H1 (cell line): ENCODE results near the gene PCBP4. TPM values are rescaled to one million over a fixed set of nuclear protein-coding genes. Genes with fewer than 3 reads are reported as not detected.

Source experiments
- CTCF ChIA-PET: fragments of 300-600 bp; sonication (Branson Sonifier 250); formaldehyde crosslinking; loops from one replicate; lab custom pipeline; 2021; ENCODE audit not compliant: partially characterized antibody; lab: Charles Lee
- POLR2A ChIA-PET: fragments of 300-600 bp; sonication (Branson Sonifier 250); formaldehyde crosslinking; loops from one replicate; lab custom pipeline; 2021; ENCODE audit warnings: inconsistent platforms; ENCODE audit not compliant: partially characterized antibody; lab: Charles Lee
- DNase-seq, 2 experiments: peaks; one replicate each; pipeline versions ENCODE4 v3.0.0 to v3.0.0-alpha.2; 2010 to 2022; ENCODE audit warnings: low spot score in 2 of 2, low read depth in 1 of 2, mixed read lengths in 1 of 2
- FAIRE-seq: peaks from 2 replicates; lab custom pipeline; 2011; peaks lifted over from hg19 to GRCh38; lab: Jason Lieb, UNC
- H2AFZ ChIP-seq: 2 replicates; pipeline ENCODE4 v1.8.1; 2012; ENCODE audit warnings: low read length, inconsistent platforms
- H2AK5ac ChIP-seq: 2 replicates; pipeline ENCODE4 v1.6.1; 2013; ENCODE audit warnings: low read depth, low read length
- H2BK120ac ChIP-seq: replicated peaks from 2 replicates; pipeline ENCODE3; 2013; ENCODE audit warnings: low read depth, low read length, inconsistent platforms
- H2BK12ac ChIP-seq: 2 replicates; pipeline ENCODE4 v1.6.1; 2013; ENCODE audit warnings: low read depth, low read length
- H2BK15ac ChIP-seq: 2 replicates; pipeline ENCODE4 v1.6.1; 2013; ENCODE audit warnings: low read length
- H2BK20ac ChIP-seq: 2 replicates; pipeline ENCODE4 v1.6.1; 2013; ENCODE audit warnings: low read length
- H2BK5ac ChIP-seq: 2 replicates; pipeline ENCODE4 v1.6.1; 2013; ENCODE audit warnings: low read depth, low read length
- H3K14ac ChIP-seq: 2 replicates; pipeline ENCODE4 v1.6.1; 2013; ENCODE audit warnings: inconsistent platforms; ENCODE audit not compliant: insufficient read length
- H3K18ac ChIP-seq: 2 replicates; pipeline ENCODE4 v1.6.1; 2013; ENCODE audit warnings: low read length; ENCODE audit errors: extremely low read depth
- H3K23ac ChIP-seq: 2 replicates; pipeline ENCODE4 v1.6.1; 2013; ENCODE audit warnings: inconsistent platforms; ENCODE audit not compliant: insufficient read length
- H3K23me2 ChIP-seq: 2 replicates; pipeline ENCODE4 v1.6.1; 2013; ENCODE audit warnings: low read depth, low read length
- H3K27ac ChIP-seq: 2 replicates; pipeline ENCODE4 v1.6.1; 2011; ENCODE audit warnings: low read depth, low read length, inconsistent platforms
- H3K27me3 ChIP-seq, 4 experiments: replicated peaks in 1 of 4; 1 replicate in 1 of 4; 2 replicates in 3 of 4; pipeline versions ENCODE4 v1.6.1 to v1.8.1; 2011 to 2013; ENCODE audit warnings: low read length in 3 of 4, mild to moderate bottlenecking in 3 of 4, inconsistent platforms in 2 of 4, mixed read lengths in 2 of 4, moderate library complexity in 1 of 4; ENCODE audit not compliant: control insufficient read depth in 3 of 4, insufficient read depth in 3 of 4; ENCODE audit errors: extremely low read depth in 1 of 4
- H3K36me3 ChIP-seq, 4 experiments: 2 replicates each; pipeline versions ENCODE4 v1.6.1 to v1.8.1; 2011 to 2013; ENCODE audit warnings: mild to moderate bottlenecking in 4 of 4, low read length in 3 of 4, moderate library complexity in 2 of 4, control low read depth in 1 of 4, inconsistent platforms in 1 of 4; ENCODE audit not compliant: insufficient read depth in 4 of 4, control insufficient read depth in 2 of 4
- H3K4ac ChIP-seq: replicated peaks from 2 replicates; pipeline ENCODE3; 2013; ENCODE audit warnings: low read length, low read depth, mixed read lengths, inconsistent platforms; ENCODE audit not compliant: insufficient read length
- H3K4me1 ChIP-seq, 4 experiments: replicated peaks in 1 of 4; 1 replicate in 1 of 4; 2 replicates in 3 of 4; pipeline versions ENCODE4 v1.6.1 to v1.8.1; 2011 to 2013; ENCODE audit warnings: low read length in 3 of 4, inconsistent platforms in 2 of 4, mixed read lengths in 1 of 4; ENCODE audit not compliant: insufficient read depth in 4 of 4, control insufficient read depth in 3 of 4
- H3K4me2 ChIP-seq, 2 experiments: 2 replicates each; pipeline versions ENCODE4 v1.6.1 to v1.8.1; 2011 to 2013; ENCODE audit warnings: low read depth in 2 of 2, low read length in 2 of 2, control low read depth in 1 of 2, inconsistent platforms in 1 of 2, mild to moderate bottlenecking in 1 of 2; ENCODE audit not compliant: insufficient read depth in 1 of 2
- H3K4me3 ChIP-seq, 4 experiments: fragments of 200-600, 300-600 bp in 1 of 4; sonication (generic), shearing (Covaris generic), sonication (Bioruptor Twin) in 1 of 4; 2 replicates each; pipeline versions ENCODE4 v1.5.1 to v1.8.1; 2011 to 2016; ENCODE audit warnings: low read length in 4 of 4, low read depth in 3 of 4, control low read depth in 2 of 4, inconsistent platforms in 2 of 4, mild to moderate bottlenecking in 2 of 4, mixed read lengths in 1 of 4, moderate library complexity in 1 of 4; ENCODE audit not compliant: insufficient read depth in 2 of 4; ENCODE audit errors: extremely low read depth in 1 of 4
- H3K56ac ChIP-seq: replicated peaks from 2 replicates; pipeline ENCODE3; 2013; ENCODE audit warnings: low read depth, mild to moderate bottlenecking, mixed read lengths, low read length, inconsistent platforms; ENCODE audit not compliant: insufficient read length
- H3K79me1 ChIP-seq: 2 replicates; pipeline ENCODE4 v1.6.1; 2013; ENCODE audit warnings: low read depth, low read length, control low read depth
- H3K79me2 ChIP-seq, 2 experiments: 2 replicates each; pipeline versions ENCODE4 v1.6.1 to v1.8.1; 2012 to 2013; ENCODE audit warnings: low read length in 2 of 2, mild to moderate bottlenecking in 2 of 2, inconsistent platforms in 1 of 2; ENCODE audit not compliant: insufficient read depth in 2 of 2, control insufficient read depth in 1 of 2
- H3K9ac ChIP-seq, 4 experiments: replicated peaks in 1 of 4; 1 replicate in 1 of 4; 2 replicates in 3 of 4; pipeline versions ENCODE4 v1.6.1 to v1.8.1; 2011 to 2013; ENCODE audit warnings: low read depth in 3 of 4, low read length in 3 of 4, control low read depth in 2 of 4, mild to moderate bottlenecking in 2 of 4, moderate library complexity in 2 of 4, inconsistent platforms in 1 of 4; ENCODE audit errors: extremely low read depth in 1 of 4
- H3K9me3 ChIP-seq, 2 experiments: 2 replicates each; pipeline versions ENCODE4 v1.6.1 to v1.8.1; 2012 to 2013; ENCODE audit warnings: mild to moderate bottlenecking in 2 of 2, moderate library complexity in 2 of 2, control low read depth in 1 of 2, inconsistent platforms in 1 of 2, low read depth in 1 of 2, low read length in 1 of 2, mixed read lengths in 1 of 2; ENCODE audit not compliant: insufficient read depth in 2 of 2
- H4K20me1 ChIP-seq, 2 experiments: replicated peaks in 1 of 2; 2 replicates each; pipeline versions ENCODE3 to v1.8.1; 2011 to 2013; ENCODE audit warnings: inconsistent platforms in 2 of 2, low read length in 2 of 2, mild to moderate bottlenecking in 1 of 2; ENCODE audit not compliant: insufficient read depth in 2 of 2, control insufficient read depth in 1 of 2
- H4K5ac ChIP-seq: 2 replicates; pipeline ENCODE4 v1.6.1; 2013; ENCODE audit warnings: low read length, low read depth, mixed read lengths, inconsistent platforms; ENCODE audit not compliant: insufficient read length
- H4K8ac ChIP-seq: 2 replicates; pipeline ENCODE4 v1.8.0; 2013; ENCODE audit warnings: mild to moderate bottlenecking, moderate library complexity, low read length, inconsistent platforms; ENCODE audit not compliant: insufficient read depth; ENCODE audit errors: extremely low read depth
- H4K91ac ChIP-seq: replicated peaks from 2 replicates; pipeline ENCODE3; 2013; ENCODE audit warnings: low read length, mixed read lengths, inconsistent platforms; ENCODE audit not compliant: insufficient read length
- CEBPB ChIP-seq: IDR thresholded peaks from 2 replicates; pipeline ENCODE4 v1.6.1; 2012; ENCODE audit warnings: low read depth, low read length
- CREB1 ChIP-seq: IDR thresholded peaks from 2 replicates; pipeline ENCODE4 v1.6.1; 2012; ENCODE audit warnings: inconsistent platforms
- EZH2 ChIP-seq: fragments of 200-600 bp; sonication (generic); IDR thresholded peaks from 2 replicates; pipeline ENCODE4 v1.7.1; 2012; ENCODE audit warnings: low read depth, mild to moderate bottlenecking, moderate library complexity, low read length, inconsistent platforms; ENCODE audit not compliant: severe bottlenecking
- JUND ChIP-seq: IDR thresholded peaks from 2 replicates; pipeline ENCODE4 v1.6.1; 2011; ENCODE audit warnings: mild to moderate bottlenecking, improper control_type of control experiment, low read length
- KDM4A ChIP-seq: IDR thresholded peaks from one replicate; pipeline ENCODE4 v1.7.1; 2012; ENCODE audit warnings: low read depth, mild to moderate bottlenecking, moderate library complexity, low read length, inconsistent platforms; ENCODE audit not compliant: severe bottlenecking
- MAFK ChIP-seq: IDR thresholded peaks from 2 replicates; pipeline ENCODE4 v1.6.1; 2012; ENCODE audit warnings: low read depth, mild to moderate bottlenecking, improper control_type of control experiment, low read length
- NRF1 ChIP-seq: IDR thresholded peaks from 2 replicates; pipeline ENCODE4 v1.6.1; 2011; ENCODE audit warnings: mild to moderate bottlenecking, low read depth, low read length, improper control_type of control experiment
- PHF8 ChIP-seq: fragments of 200-600 bp; sonication (generic); conservative IDR thresholded peaks from 2 replicates; pipeline ENCODE4 v1.7.1; 2012; ENCODE audit warnings: low read depth, mild to moderate bottlenecking, inconsistent platforms, low read length, moderate library complexity
- RNF2 ChIP-seq: fragments of 200-900, 300-1000 bp; sonication (generic); IDR thresholded peaks from 2 replicates; pipeline ENCODE4 v1.7.1; 2016; ENCODE audit warnings: borderline replicate concordance, low read depth, mild to moderate bottlenecking, antibody characterized with exemption, low read length; ENCODE audit not compliant: poor library complexity, severe bottlenecking; ENCODE audit errors: missing control alignments
- SP4 ChIP-seq: IDR thresholded peaks from 2 replicates; pipeline ENCODE4 v1.6.1; 2012; ENCODE audit warnings: low read length, inconsistent platforms
- TCF12 ChIP-seq: IDR thresholded peaks from 2 replicates; pipeline ENCODE4 v1.6.1; 2011; ENCODE audit warnings: low read depth, mild to moderate bottlenecking, low read length
- TEAD4 ChIP-seq: IDR thresholded peaks from 2 replicates; pipeline ENCODE4 v1.6.1; 2012; ENCODE audit warnings: low read depth, low read length, inconsistent platforms, mixed read lengths
- WGBS, 2 experiments: shearing (Covaris generic) in 1 of 2; methylation state at CpG; one replicate each; pipeline versions ENCODE4 v1.1.6 to v1.1.7; 2013 to 2015; ENCODE audit warnings: low lambda C conversion rate in 2 of 2, mixed read lengths in 2 of 2, inconsistent platforms in 1 of 2, low coverage in 1 of 2, missing lambda C conversion rate in 1 of 2; ENCODE audit not compliant: insufficient replicate concordance in 2 of 2, insufficient coverage in 1 of 2, insufficient read length in 1 of 2; ENCODE audit errors: extremely low coverage in 1 of 2, missing lambda C conversion rate in 1 of 2; 5-methylcytosine and 5-hydroxymethylcytosine counted together
- polyA plus RNA-seq, 7 experiments: library from polyadenylated mRNA; depleted of rRNA in 3 of 7; stranded (reverse) in 5 of 7; unstranded in 2 of 7; fragments of >200 nt in 5 of 7; fragments of 200-250 nt in 2 of 7; gene quantifications; 1 replicate in 5 of 7; 2 replicates in 1 of 7; 4 replicates in 1 of 7; pipeline versions ENCODE4 v1.2.1 to v1.2.3, GENCODE V29; 2011 to 2013; ENCODE audit warnings: missing spikeins in 2 of 7, mixed read lengths in 2 of 7
- total RNA-seq: library from RNA; stranded (reverse); fragmentation: NEBNext Ultra II Directional; extraction: Animal tissue kit (Norgen Biotek cat#: 25700); gene quantifications from 2 replicates; pipeline ENCODE4 v1.2.1, GENCODE V29; 2021

PCBP4 gene
- total and polyA plus RNA-seq, 2 of the 8 experiments (the other 6 are each of a cell fraction or from before 2014, with no cell fraction given): 16.4 to 34.1 TPM

GRCh38 chr3:51946796-51947195 lies 20.5 kb downstream of the PCBP4 start:
- no peak overlapping the region for H2BK120ac ChIP-seq
- no peaks in the 10 kb centered on the region for H3K79me2 ChIP-seq
- POLR2A ChIA-PET: interaction anchor here (0.9 to 15.7 kb wide), 3 partner anchors 9 to 46 kb away, joined by 5 to 148 read pairs (median 130); partner anchors contain the start of genes GPR62, PCBP4 and RPL29
- H3K18ac ChIP-seq: no peak overlapping the region
- no peaks in the 10 kb centered on the region for H3K9me3 ChIP-seq
- no peak overlapping the region for H3K4me2 ChIP-seq
- no peaks in the 10 kb centered on the region for H3K79me1 ChIP-seq
- H2AK5ac ChIP-seq: no peak overlapping the region
- no peak overlapping the region for H2BK5ac ChIP-seq
- no peak overlapping the region for H3K4me3 ChIP-seq
- WGBS, 2 experiments: 78% methylated on average over 4 of the region's 4 CpGs; no CpG with 5 or more reads in 1 of the 2 experiments
- no peak overlapping the region for H2BK12ac ChIP-seq
- CTCF ChIA-PET: interaction anchor here (0.9 to 2.7 kb wide), 6 partner anchors 22 to 107 kb away, joined by 3 to 8 read pairs (median 4); partner anchors contain the start of genes ABHD14B and ACY1
- H2BK20ac ChIP-seq: no peak overlapping the region
- no peak overlapping the region for H3K27ac ChIP-seq
- H3K14ac ChIP-seq: no peak overlapping the region
- H3K23ac ChIP-seq: no peak overlapping the region
- peaks cover 0 to 11% (median 5%) of the 10 kb centered on the region in 4 experiments; a peak in 5 of 7 replicates for H3K27me3 ChIP-seq
- no peaks in the 10 kb centered on the region for H4K20me1 ChIP-seq
- no peak overlapping the region for H4K91ac ChIP-seq
- peaks cover 0 to 5% (median 3%) of the 10 kb centered on the region in 4 experiments; a peak in 5 of 7 replicates for H3K4me1 ChIP-seq
- no peak for TF ChIP-seq NRF1
- no peak for TF ChIP-seq TEAD4
- TF ChIP-seq TCF12: no peak
- TF ChIP-seq JUND: no peak
- no peak for TF ChIP-seq CEBPB
- TF ChIP-seq PHF8: no peak
- no peak for TF ChIP-seq CREB1
- no peak for TF ChIP-seq MAFK
- no peak for TF ChIP-seq RNF2
- no peak for TF ChIP-seq KDM4A
- no peak for TF ChIP-seq EZH2
- no peak for TF ChIP-seq SP4
- no peak overlapping the region for H3K9ac ChIP-seq
- no peak overlapping the region for H4K8ac ChIP-seq
- H3K23me2 ChIP-seq: peaks cover 2% of the 10 kb centered on the region; the same call in 1 of the 2 replicates
- H4K5ac ChIP-seq: no peak overlapping the region
- no peak overlapping the region for H3K56ac ChIP-seq
- no peak overlapping the region for H2BK15ac ChIP-seq
- no peak overlapping the region for H2AFZ ChIP-seq
- H3K4ac ChIP-seq: no peak overlapping the region
- H3K36me3 ChIP-seq: no peaks in the 10 kb centered on the region
- DNase-seq (no peak), FAIRE-seq (no peak)
